Fibroblast of skin of back (primary cell): ENCODE measurements around the gene EIF2B2.
A peak's percentile ranks its signal among the peaks of the same experiment; 100 is the strongest.
"Not testable (repeated sequence)": the region's sequence is repeated elsewhere in the genome, so short reads cannot be mapped to it uniquely, and the experiment has no call there.

Experiments used
- DNase-seq: peaks from one replicate; pipeline ENCODE4 v3.0.0-alpha.2; 2013

The EIF2B2 gene

GRCh38 chr14:74995781-74996180, 6.9 kb upstream of the EIF2B2 start:
- not testable (repeated sequence) for DNase-seq

GRCh38 chr14:75001261-75001660, 1.5 kb upstream of the EIF2B2 start:
- DNase-seq = no peak

GRCh38 chr14:75001899-75002298, 822 bp upstream of the EIF2B2 start:
- DNase-seq = no peak

GRCh38 chr14:75003250-75004027, 718 bp downstream of the EIF2B2 start:
- DNase-seq = no peak

GRCh38 chr14:75005357-75005756, 2.6 kb downstream of the EIF2B2 start:
- no peak for DNase-seq

GRCh38 chr14:75009176-75009575, 6.5 kb downstream of the EIF2B2 start:
- DNase-seq = no peak

- DNase-seq = no peak
These were observed 7.9 kb downstream of the EIF2B2 start for GRCh38 chr14:75010472-75011093.

GRCh38 chr14:75011356-75011994, 8.8 kb downstream of the EIF2B2 start:
- peak; percentile 74 for DNase-seq

GRCh38 chr14:75013290-75013689, 10.6 kb downstream of the EIF2B2 start:
- DNase-seq = no peak

- no peak for DNase-seq
These were observed 12.8 kb downstream of the EIF2B2 start for GRCh38 chr14:75015496-75015895.

- DNase-seq = no peak
These were observed 14.1 kb downstream of the EIF2B2 start for GRCh38 chr14:75016815-75017214.

GRCh38 chr14:75018694-75019093, 16.0 kb downstream of the EIF2B2 start:
- DNase-seq = no peak

GRCh38 chr14:75022655-75023054, 19.9 kb downstream of the EIF2B2 start:
- DNase-seq = peak; percentile 4

- no peak for DNase-seq
These were observed 20.4 kb downstream of the EIF2B2 start for GRCh38 chr14:75023108-75023507.

- peak; percentile 20 for DNase-seq
These were observed 22.4 kb downstream of the EIF2B2 start for GRCh38 chr14:75025082-75025481.

GRCh38 chr14:75025876-75026275, 23.2 kb downstream of the EIF2B2 start:
- DNase-seq = no peak

- no peak for DNase-seq
These were observed 27.4 kb downstream of the EIF2B2 start for GRCh38 chr14:75030147-75030546.

- DNase-seq = no peak
These were observed 30.2 kb downstream of the EIF2B2 start for GRCh38 chr14:75032939-75033338.

GRCh38 chr14:75040507-75040906, 37.8 kb downstream of the EIF2B2 start:
- no peak for DNase-seq

GRCh38 chr14:75040959-75041358, 38.2 kb downstream of the EIF2B2 start:
- DNase-seq = no peak

GRCh38 chr14:75041613-75042012, 38.9 kb downstream of the EIF2B2 start:
- no peak for DNase-seq

- no peak for DNase-seq
These were observed 39.3 kb downstream of the EIF2B2 start for GRCh38 chr14:75042035-75042434.

- peak; percentile 57 for DNase-seq
These were observed 41.6 kb downstream of the EIF2B2 start for GRCh38 chr14:75044322-75044721.

- no peak for DNase-seq
These were observed 42.0 kb downstream of the EIF2B2 start for GRCh38 chr14:75044752-75045151.
